Brain pericyte (primary cell): Measurements from ENCODE around the gene IGDCC3.
A peak's percentile ranks its signal among the peaks of the same experiment; 100 is the strongest.

ENCODE experiments used
- DNase-seq: peaks from one replicate; pipeline ENCODE4 v3.0.0-alpha.2; 2012; ENCODE audit warnings: low read depth, low spot score

Gene IGDCC3

DNA sequence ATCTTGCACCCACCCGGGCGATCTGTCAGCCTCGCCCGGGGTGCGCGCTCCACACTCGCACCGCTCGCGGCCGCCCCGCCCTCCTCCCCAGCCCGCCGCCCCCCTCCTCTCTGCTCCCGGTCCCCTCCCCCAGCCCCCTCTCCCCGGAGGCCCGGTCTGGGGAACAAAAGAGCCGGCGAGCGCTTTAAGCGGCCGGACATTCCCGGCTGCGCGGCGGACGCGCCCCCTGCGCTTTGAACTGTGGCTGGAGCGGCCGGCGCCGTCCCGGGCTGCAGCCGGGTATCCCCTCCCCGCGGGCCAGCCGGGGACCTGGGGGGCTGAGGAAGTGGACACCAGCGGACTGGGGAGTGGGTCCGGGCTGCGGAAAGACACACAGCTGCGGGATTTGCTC lies at the start of gene IGDCC3:
Gene IGDCC3, minus strand, starts transcription at position 27 of the 391 bp plus-strand sequence. CDS start 214 bp downstream, outside the sequence.
- DNase-seq: no peak

DNA sequence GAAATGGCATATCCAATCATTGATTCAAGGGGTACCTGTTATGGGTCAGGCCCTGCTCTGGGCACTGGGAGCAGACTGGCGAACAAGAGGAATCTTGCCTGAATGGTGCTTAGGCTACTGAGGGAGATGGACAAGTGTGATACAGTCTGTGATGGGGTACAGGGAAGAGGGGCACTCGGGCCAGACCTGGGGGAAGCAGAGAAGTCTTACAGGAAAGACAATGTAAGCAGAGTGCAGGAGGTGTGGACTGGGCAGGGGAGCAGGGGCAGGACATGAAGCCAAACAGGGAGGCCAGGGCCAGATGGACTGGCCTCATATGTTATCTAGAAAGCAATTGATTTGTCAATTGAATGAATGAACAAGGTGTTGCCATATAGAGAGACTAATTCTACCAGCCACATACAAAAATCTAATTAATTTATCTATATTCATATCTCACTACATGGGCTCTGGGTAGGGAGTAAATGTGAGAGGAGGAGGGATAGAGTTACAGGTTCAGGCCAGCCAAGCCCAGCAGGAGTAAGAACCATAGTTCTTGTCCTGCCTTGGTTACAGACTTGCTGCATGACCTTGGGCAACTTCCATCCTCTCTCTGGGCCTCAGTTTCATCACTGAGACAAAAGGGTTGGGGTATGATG lies 48.5 kb upstream of the IGDCC3 start:
- no peak for DNase-seq

DNA sequence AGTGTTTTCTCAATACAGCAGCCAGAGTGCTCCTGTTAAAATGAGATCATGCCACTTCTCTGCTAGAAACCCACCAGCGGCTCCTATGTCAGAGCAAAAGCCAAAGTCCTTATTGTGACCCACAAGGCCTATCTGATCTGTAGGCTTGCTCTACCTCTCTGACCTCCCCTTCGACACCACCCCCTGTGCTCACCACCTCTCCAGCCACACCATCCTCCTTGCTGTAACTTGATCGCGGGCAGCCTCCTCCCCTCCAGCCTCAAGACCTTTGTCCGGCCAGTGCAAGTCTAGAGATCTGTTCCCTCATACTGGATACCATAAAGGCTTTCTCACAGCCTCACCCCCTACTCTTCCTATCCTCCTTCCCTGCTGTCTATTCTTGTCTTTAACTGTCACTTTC lies 46.9 kb upstream of the IGDCC3 start:
- no peak for DNase-seq

- DNase-seq: no peak
Measured at GRCh38 chr15:65423976-65424679, 46.3 kb upstream of the IGDCC3 start.

GRCh38 chr15:65423150-65423975 lies 45.6 kb upstream of the IGDCC3 start:
- DNase-seq: no peak

GRCh38 chr15:65421360-65422215 lies 43.8 kb upstream of the IGDCC3 start:
- peak; percentile 73 for DNase-seq

DNA sequence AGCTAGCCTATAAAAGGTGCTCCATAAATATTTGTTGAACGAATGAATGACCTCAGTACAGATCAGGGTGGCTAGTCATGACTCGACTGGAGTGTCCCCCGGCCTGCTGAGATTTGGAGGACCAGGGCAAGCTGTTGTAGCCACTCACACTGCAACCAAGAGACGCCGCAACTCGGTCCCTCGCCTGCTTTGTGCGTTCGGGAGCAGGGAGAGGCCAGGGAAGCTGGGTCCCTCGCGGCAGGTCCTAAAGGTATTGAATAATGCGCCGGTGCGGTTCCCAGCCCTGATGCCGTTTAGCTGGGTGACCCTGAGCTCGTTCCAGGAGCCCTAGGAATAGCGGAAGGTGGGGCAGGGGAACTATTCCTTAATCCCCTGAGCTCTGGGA lies 43.2 kb upstream of the IGDCC3 start:
- no peak for DNase-seq

GRCh38 chr15:65418596-65418995 lies 40.8 kb upstream of the IGDCC3 start:
- DNase-seq: no peak

- no peak for DNase-seq
Measured at GRCh38 chr15:65416845-65417416, 39.1 kb upstream of the IGDCC3 start.

- DNase-seq: peak; percentile 88
Measured at GRCh38 chr15:65414841-65415621, 37.2 kb upstream of the IGDCC3 start.

GRCh38 chr15:65413760-65414144 lies 36.0 kb upstream of the IGDCC3 start:
- DNase-seq: no peak

GRCh38 chr15:65413051-65413759 lies 35.4 kb upstream of the IGDCC3 start:
- DNase-seq: no peak

- DNase-seq: no peak
Measured at GRCh38 chr15:65412556-65412955, 34.8 kb upstream of the IGDCC3 start.

GRCh38 chr15:65411465-65412071 lies 33.8 kb upstream of the IGDCC3 start:
- no peak for DNase-seq

GRCh38 chr15:65410972-65411371 lies 33.2 kb upstream of the IGDCC3 start:
- DNase-seq: no peak

DNA sequence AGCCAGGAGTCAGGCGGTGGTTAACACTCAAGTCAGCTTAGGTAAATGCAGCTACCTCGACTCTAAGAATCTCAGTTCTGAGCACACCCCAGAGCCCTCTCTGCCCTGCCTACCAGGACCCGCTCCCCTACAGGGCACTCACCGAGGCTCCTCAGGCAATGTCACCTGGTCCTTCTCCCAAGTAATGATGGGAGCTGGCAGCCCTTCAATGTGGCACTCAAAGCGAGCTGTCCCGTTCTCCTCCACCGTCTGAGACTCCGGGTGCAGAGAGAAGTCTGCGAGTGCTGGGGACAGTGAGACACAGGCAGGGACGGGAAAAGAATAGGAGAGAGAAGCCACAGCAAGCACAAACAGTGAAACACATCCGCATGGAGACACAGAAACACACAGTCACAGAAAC lies 32.2 kb upstream of the IGDCC3 start:
- DNase-seq: no peak

- DNase-seq: peak; percentile 87
Measured at GRCh38 chr15:65409036-65409631, 31.3 kb upstream of the IGDCC3 start.

GRCh38 chr15:65408324-65409035 lies 30.7 kb upstream of the IGDCC3 start:
- no peak for DNase-seq
